ENCODE data around the gene BCDIN3D. TPM values are rescaled to one million over a fixed set of nuclear protein-coding genes. Genes with fewer than 3 reads are reported as not detected.

Gene BCDIN3D
- total RNA-seq, 1 donor from 2014 or later, result 3.1 TPM

DNA sequence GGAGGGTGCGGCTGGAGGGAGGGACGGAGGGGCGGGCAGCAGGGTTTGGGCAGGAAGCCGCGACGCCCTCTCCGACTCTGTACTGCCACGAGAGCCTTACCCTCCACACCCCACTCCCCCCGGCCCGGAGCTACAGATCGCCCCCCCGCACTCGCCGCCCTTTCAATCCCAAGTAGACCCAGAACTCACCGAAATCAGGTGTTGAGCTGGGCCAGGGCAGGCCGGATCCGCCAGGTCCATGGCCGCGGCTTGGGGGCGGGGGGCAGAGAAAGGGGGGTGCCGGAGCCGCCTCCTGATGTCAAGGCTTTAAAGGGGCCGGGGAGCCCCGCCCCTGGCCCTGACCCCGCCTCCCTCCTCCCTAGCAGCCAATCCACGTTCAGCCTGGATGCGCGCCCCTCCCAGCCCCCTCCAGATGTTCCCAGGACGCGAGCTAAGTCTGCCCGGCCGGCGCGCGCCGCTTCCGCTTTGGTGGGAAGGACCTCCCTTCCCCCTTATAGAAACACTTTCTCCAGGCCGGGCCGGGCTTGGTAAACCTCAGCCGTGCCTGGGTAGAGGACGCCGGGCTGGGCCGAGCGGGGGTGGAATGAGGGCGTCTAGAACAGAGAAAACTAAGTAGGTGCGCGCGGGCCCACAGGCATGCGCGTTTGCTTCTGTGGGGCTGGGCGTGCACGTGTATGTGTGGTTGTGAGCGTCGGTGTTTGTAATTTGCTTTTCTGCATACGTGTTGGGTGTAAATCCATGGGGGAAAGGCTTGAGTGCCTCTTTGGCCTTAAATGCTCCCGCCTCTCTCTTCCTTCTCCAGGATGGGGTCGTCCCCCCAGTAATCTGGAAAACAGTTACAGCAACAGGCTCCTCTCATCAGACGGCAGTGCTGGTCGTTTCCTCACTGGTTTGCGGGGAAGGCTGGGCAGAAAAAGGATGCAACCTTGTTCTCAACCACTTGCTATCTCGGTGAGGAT is 14.5 kb downstream of the BCDIN3D start, which contains the start of gene NCKAP5L:
Gene NCKAP5L (minus strand): TSS at position 281 of the 959 bp plus-strand sequence. CDS start 24,369 bp downstream, outside the sequence.
- Histone ChIP-seq H3K4me3 (ENCODE audit: insufficient read depth, low read depth, low read length) (peak within 1 kb of the TSS; percentile 82), H4K20me1 (ENCODE audit: insufficient read depth, low read length) (peaks cover 39% of the 10 kb centered on the region), H3K79me2 (ENCODE audit: insufficient read depth, low read length) (peaks cover 44% of the 10 kb centered on the region), H2AFZ (ENCODE audit: low read depth, low read length) (peak within 1 kb of the TSS; percentile 93), H3K27me3 (ENCODE audit: insufficient read depth, low read length) (no peaks in the 10 kb centered on the region), H3K9ac (ENCODE audit: low read length) (peak within 1 kb of the TSS; percentile 87), H3K27ac (ENCODE audit: low read depth, low read length) (peak within 1 kb of the TSS; percentile 81), H3K9me3 (ENCODE audit: insufficient read depth, low read depth, low read length) (no peaks in the 10 kb centered on the region), H3K4me2 (ENCODE audit: low read length) (peak within 1 kb of the TSS; percentile 97), H3K4me1 (ENCODE audit: insufficient read depth, low read length) (peaks cover 41% of the 10 kb centered on the region), H3K36me3 (ENCODE audit: insufficient read depth, low read length) (no peaks in the 10 kb centered on the region)
- Mint-ChIP-seq H3K27ac (ENCODE audit: unreplicated experiment) (peak within 1 kb of the TSS; percentile 99), H3K36me3 (ENCODE audit: low read depth, unreplicated experiment) (no peaks in the 10 kb centered on the region), H3K4me3 (ENCODE audit: unreplicated experiment) (peak within 1 kb of the TSS; percentile 95), H3K9me3 (ENCODE audit: unreplicated experiment) (no peaks in the 10 kb centered on the region), H3K27me3 (ENCODE audit: low read depth, unreplicated experiment) (peaks cover 3% of the 10 kb centered on the region), H3K4me1 (ENCODE audit: low read depth, unreplicated experiment) (peaks cover 40% of the 10 kb centered on the region)
- DNase-seq (ENCODE audit: low read depth) (peak; percentile 89), FAIRE-seq (no peak)
- TF ChIP-seq EZH2 (IDR thresholded peaks at IDR 0.05; ENCODE audit: insufficient read depth, low read length) (no peak), CTCF (IDR thresholded peaks at IDR 0.05; ENCODE audit: insufficient read depth, low read depth, low read length) (no peak)

DNA sequence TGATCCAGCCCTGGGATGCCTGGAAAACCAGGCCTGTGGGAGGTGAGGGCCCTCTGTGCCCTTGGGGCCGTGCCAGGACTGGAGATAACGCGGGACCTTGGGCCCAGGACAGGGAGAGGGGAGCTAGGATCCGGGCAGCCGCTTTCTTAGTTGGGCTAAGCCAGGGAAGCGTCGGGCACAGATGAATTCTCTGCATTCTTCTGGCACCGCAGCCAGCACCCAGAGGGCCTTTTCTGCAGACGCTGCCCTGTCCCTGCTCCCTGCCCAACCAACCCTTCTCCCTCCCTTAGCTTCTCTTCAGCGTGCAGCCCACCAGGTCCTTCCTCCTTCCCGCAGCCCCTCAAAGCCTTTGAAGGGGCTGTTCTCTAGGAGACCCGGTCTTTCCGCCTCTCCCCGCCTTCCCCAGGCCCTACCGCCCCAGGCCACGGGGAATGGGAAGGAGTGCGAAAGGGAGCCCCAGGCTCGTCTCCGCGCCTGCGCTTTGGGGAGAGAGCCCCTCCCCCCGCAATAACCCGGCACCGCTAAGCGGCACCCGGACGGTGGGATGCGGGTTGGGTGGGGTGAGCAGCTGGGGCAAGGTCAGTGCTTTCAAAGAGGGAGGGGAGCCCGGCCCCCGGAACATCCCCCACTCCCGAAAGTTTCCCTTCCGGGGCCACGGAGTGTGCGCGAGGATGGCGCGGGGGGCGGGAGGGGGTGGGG is 15.4 kb downstream of the BCDIN3D start:
- peak overlapping the region; percentile 68 for H3K27ac ChIP-seq (ENCODE audit: low read depth, low read length)
- no peaks in the 10 kb centered on the region for H3K9me3 ChIP-seq (ENCODE audit: insufficient read depth, low read depth, low read length)
- peak overlapping the region; percentile 97 for H3K4me2 ChIP-seq (ENCODE audit: low read length)
- H4K20me1 ChIP-seq (ENCODE audit: insufficient read depth, low read length), result peaks cover 48% of the 10 kb centered on the region
- H3K36me3 Mint-ChIP-seq (ENCODE audit: low read depth, unreplicated experiment), result peaks cover 2% of the 10 kb centered on the region
- peaks cover 3% of the 10 kb centered on the region for H3K27me3 Mint-ChIP-seq (ENCODE audit: low read depth, unreplicated experiment)
- H3K36me3 ChIP-seq (ENCODE audit: insufficient read depth, low read length), result no peaks in the 10 kb centered on the region
- DNase-seq (ENCODE audit: low read depth) (peak; percentile 40), FAIRE-seq (no peak)
- peak overlapping the region; percentile 57 for H2AFZ ChIP-seq (ENCODE audit: low read depth, low read length)
- no peaks in the 10 kb centered on the region for H3K27me3 ChIP-seq (ENCODE audit: insufficient read depth, low read length)
- H3K4me3 Mint-ChIP-seq (ENCODE audit: unreplicated experiment), result peak overlapping the region; percentile 95
- H3K4me1 ChIP-seq (ENCODE audit: insufficient read depth, low read length), result peaks cover 41% of the 10 kb centered on the region
- peaks cover 52% of the 10 kb centered on the region for H3K79me2 ChIP-seq (ENCODE audit: insufficient read depth, low read length)
- peak overlapping the region; percentile 87 for H3K9ac ChIP-seq (ENCODE audit: low read length)
- H3K4me1 Mint-ChIP-seq (ENCODE audit: low read depth, unreplicated experiment), result peaks cover 39% of the 10 kb centered on the region
- TF ChIP-seq EZH2 (IDR thresholded peaks at IDR 0.05; ENCODE audit: insufficient read depth, low read length) (no peak), CTCF (IDR thresholded peaks at IDR 0.05; ENCODE audit: insufficient read depth, low read depth, low read length) (no peak)
- H3K27ac Mint-ChIP-seq (ENCODE audit: unreplicated experiment), result peak overlapping the region; percentile 87
- peak overlapping the region; percentile 82 for H3K4me3 ChIP-seq (ENCODE audit: insufficient read depth, low read depth, low read length)
- H3K9me3 Mint-ChIP-seq (ENCODE audit: unreplicated experiment), result no peaks in the 10 kb centered on the region

All from astrocyte (in vitro differentiated cells and primary cell).